ENCODE results near the gene CANT1. TPM values are rescaled to one million over a fixed set of nuclear protein-coding genes. Genes with fewer than 3 reads are reported as not detected.
A peak's percentile ranks its signal among the peaks of the same experiment; 100 is the strongest.

Gene CANT1
- total RNA-seq, 5 donors from 2014 or later (not counting 1 experiment from before 2014, with no cell fraction given) = 46.2 to 63.1 (median 57.7) TPM

- H3K9me3 Mint-ChIP-seq = no peaks in the 10 kb centered on the region
- H3K27me3 Mint-ChIP-seq = no peaks in the 10 kb centered on the region
- ATAC-seq (replicated peaks in 1 of 4) = no peak
- Histone ChIP-seq H3K27ac (ENCODE audit: low read length) (no peak overlapping the region), H3K4me3 (ENCODE audit: control insufficient read depth in 1 of 2, extremely low read depth in 1 of 2, low read length in 1 of 2) (no peak overlapping the region), H3K36me3 (ENCODE audit: control insufficient read depth in 2 of 2, extremely low read depth in 1 of 2, insufficient read depth in 1 of 2, low read length in 1 of 2) (peaks cover 0 to 37% of the 10 kb centered on the region in 2 donors), H3K27me3 (replicated peaks in 1 of 2; ENCODE audit: control insufficient read depth in 2 of 2, extremely low read depth in 1 of 2, insufficient read depth in 2 of 2, low read length in 1 of 2) (no peaks in the 10 kb centered on the region), H3K9me3 (no peaks in the 10 kb centered on the region), H3K4me1 (ENCODE audit: control insufficient read depth in 1 of 2, extremely low read depth in 1 of 2, insufficient read depth in 2 of 2, low read length in 2 of 2) (peaks cover 14 to 29% of the 10 kb centered on the region in 2 experiments)
- WGBS (ENCODE audit: insufficient coverage) = 78% methylated on average over 1 of the region's 14 CpGs
- no peak for DNase-seq
- peaks cover 16% of the 10 kb centered on the region for H3K36me3 Mint-ChIP-seq
- ChIA-PET POLR2A (interaction anchor here in 1 of 2 donors (0.6 kb wide), 1 partner anchor 731 kb away, joined by 5 read pairs; no protein-coding TSS in a partner anchor), CTCF (interaction anchor here in 1 of 2 donors (0.7 kb wide), 1 partner anchor 11 kb away, joined by 8 read pairs; no protein-coding TSS in a partner anchor)
- H3K4me3 Mint-ChIP-seq = no peak overlapping the region
- peaks cover 36 to 47% (median 41%) of the 10 kb centered on the region in 3 donors for H3K4me1 Mint-ChIP-seq
- peak overlapping the region in 1 of 2 donors; percentile 52 for H3K27ac Mint-ChIP-seq
Observed at GRCh38 chr17:79002291-79002690, 7.3 kb downstream of the CANT1 start.

GRCh38 chr17:79001190-79002020 is 8.2 kb downstream of the CANT1 start:
- Mint-ChIP-seq H3K27me3 (no peaks in the 10 kb centered on the region), H3K36me3 (peaks cover 24% of the 10 kb centered on the region), H3K4me1 (peaks cover 27 to 38% (median 33%) of the 10 kb centered on the region in 3 donors), H3K4me3 (no peak overlapping the region), H3K9me3 (no peaks in the 10 kb centered on the region), H3K27ac (peak overlapping the region in 1 of 2 donors; percentile 39)
- Histone ChIP-seq H3K4me3 (ENCODE audit: control insufficient read depth in 1 of 2, extremely low read depth in 1 of 2, low read length in 1 of 2) (no peak overlapping the region), H3K36me3 (ENCODE audit: control insufficient read depth in 2 of 2, extremely low read depth in 1 of 2, insufficient read depth in 1 of 2, low read length in 1 of 2) (peaks cover 0 to 46% of the 10 kb centered on the region in 2 donors), H3K27ac (ENCODE audit: low read length) (no peak overlapping the region), H3K4me1 (ENCODE audit: control insufficient read depth in 1 of 2, extremely low read depth in 1 of 2, insufficient read depth in 2 of 2, low read length in 2 of 2) (peaks cover 12 to 21% of the 10 kb centered on the region in 2 experiments), H3K9me3 (no peaks in the 10 kb centered on the region), H3K27me3 (replicated peaks in 1 of 2; ENCODE audit: control insufficient read depth in 2 of 2, extremely low read depth in 1 of 2, insufficient read depth in 2 of 2, low read length in 1 of 2) (no peaks in the 10 kb centered on the region)
- WGBS (ENCODE audit: insufficient coverage) = 97% methylated on average over 16 of the region's 19 CpGs
- ATAC-seq (replicated peaks in 1 of 4) (no peak), DNase-seq (no peak)
- ChIA-PET CTCF (interaction anchor here in 1 of 2 donors (0.7 kb wide), 1 partner anchor 10 kb away, joined by 8 read pairs; no protein-coding TSS in a partner anchor), POLR2A (interaction anchor here in 1 of 2 donors (0.6 kb wide), 1 partner anchor 732 kb away, joined by 5 read pairs; no protein-coding TSS in a partner anchor)

- ChIA-PET POLR2A (no interaction called here), CTCF (no interaction called here)
- H3K27ac ChIP-seq (ENCODE audit: low read length) = no peak overlapping the region
- WGBS (ENCODE audit: insufficient coverage) = 96% methylated on average over 24 of the region's 25 CpGs
- Mint-ChIP-seq H3K36me3 (peaks cover 27% of the 10 kb centered on the region), H3K27ac (no peak overlapping the region), H3K27me3 (no peaks in the 10 kb centered on the region), H3K4me3 (no peak overlapping the region), H3K4me1 (peaks cover 19 to 30% (median 24%) of the 10 kb centered on the region in 3 donors), H3K9me3 (no peaks in the 10 kb centered on the region)
- ATAC-seq (replicated peaks in 1 of 4) (no peak), DNase-seq (no peak)
- no peaks in the 10 kb centered on the region for H3K9me3 ChIP-seq
- peaks cover 6 to 13% of the 10 kb centered on the region in 2 experiments for H3K4me1 ChIP-seq (ENCODE audit: control insufficient read depth in 1 of 2, extremely low read depth in 1 of 2, insufficient read depth in 2 of 2, low read length in 2 of 2)
- peaks cover 0 to 54% of the 10 kb centered on the region in 2 donors for H3K36me3 ChIP-seq (ENCODE audit: control insufficient read depth in 2 of 2, extremely low read depth in 1 of 2, insufficient read depth in 1 of 2, low read length in 1 of 2)
- no peaks in the 10 kb centered on the region for H3K27me3 ChIP-seq (replicated peaks in 1 of 2; ENCODE audit: control insufficient read depth in 2 of 2, extremely low read depth in 1 of 2, insufficient read depth in 2 of 2, low read length in 1 of 2)
- H3K4me3 ChIP-seq (ENCODE audit: control insufficient read depth in 1 of 2, extremely low read depth in 1 of 2, low read length in 1 of 2) = no peak overlapping the region
Observed at GRCh38 chr17:79000396-79001189, 9.0 kb downstream of the CANT1 start.

DNA sequence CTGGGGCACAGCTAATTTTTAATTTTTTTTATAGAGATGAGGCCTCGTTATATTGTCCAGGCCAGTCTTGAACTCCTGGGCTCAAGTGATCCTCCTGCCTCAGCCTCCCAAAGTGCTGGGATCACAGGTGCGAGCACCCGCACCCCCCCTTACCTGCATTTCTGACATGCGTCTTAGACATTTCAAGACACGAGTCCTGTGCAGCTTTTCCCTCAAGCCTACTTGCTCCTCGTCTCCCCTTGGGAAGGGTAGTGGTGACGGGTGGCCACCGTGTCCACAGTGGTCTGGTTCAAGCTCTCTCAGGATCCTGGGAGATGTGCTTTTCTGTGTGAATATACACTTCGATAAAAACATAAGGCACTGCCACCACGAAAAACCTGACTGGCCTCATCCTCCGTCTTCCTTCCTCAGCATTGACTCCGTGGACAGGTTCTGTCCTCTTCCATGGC is 9.6 kb downstream of the CANT1 start:
- Mint-ChIP-seq H3K4me3 (no peak overlapping the region), H3K27ac (no peak overlapping the region), H3K9me3 (no peaks in the 10 kb centered on the region), H3K4me1 (peaks cover 14 to 24% (median 19%) of the 10 kb centered on the region in 3 donors), H3K27me3 (no peaks in the 10 kb centered on the region), H3K36me3 (peaks cover 31% of the 10 kb centered on the region)
- no peak for DNase-seq
- Histone ChIP-seq H3K27ac (ENCODE audit: low read length) (no peak overlapping the region), H3K9me3 (no peaks in the 10 kb centered on the region), H3K36me3 (ENCODE audit: control insufficient read depth in 2 of 2, extremely low read depth in 1 of 2, insufficient read depth in 1 of 2, low read length in 1 of 2) (peaks cover 0 to 56% of the 10 kb centered on the region in 2 donors), H3K4me1 (ENCODE audit: control insufficient read depth in 1 of 2, extremely low read depth in 1 of 2, insufficient read depth in 2 of 2, low read length in 2 of 2) (peaks cover 0 to 7% of the 10 kb centered on the region in 2 experiments), H3K27me3 (replicated peaks in 1 of 2; ENCODE audit: control insufficient read depth in 2 of 2, extremely low read depth in 1 of 2, insufficient read depth in 2 of 2, low read length in 1 of 2) (no peaks in the 10 kb centered on the region), H3K4me3 (ENCODE audit: control insufficient read depth in 1 of 2, extremely low read depth in 1 of 2, low read length in 1 of 2) (no peak overlapping the region)
- CTCF ChIA-PET = no interaction called here
- WGBS (ENCODE audit: insufficient coverage) = 100% methylated on average over 5 of the region's 12 CpGs
- POLR2A ChIA-PET = no interaction called here
- ATAC-seq (replicated peaks in 1 of 4) = no peak

- Histone ChIP-seq H3K27ac (ENCODE audit: low read length) (no peak overlapping the region), H3K36me3 (ENCODE audit: control insufficient read depth in 2 of 2, extremely low read depth in 1 of 2, insufficient read depth in 1 of 2, low read length in 1 of 2) (peaks cover 0 to 63% of the 10 kb centered on the region in 2 donors), H3K9me3 (no peaks in the 10 kb centered on the region), H3K4me3 (ENCODE audit: control insufficient read depth in 1 of 2, extremely low read depth in 1 of 2, low read length in 1 of 2) (no peak overlapping the region), H3K27me3 (replicated peaks in 1 of 2; ENCODE audit: control insufficient read depth in 2 of 2, extremely low read depth in 1 of 2, insufficient read depth in 2 of 2, low read length in 1 of 2) (no peaks in the 10 kb centered on the region), H3K4me1 (ENCODE audit: control insufficient read depth in 1 of 2, extremely low read depth in 1 of 2, insufficient read depth in 2 of 2, low read length in 2 of 2) (peaks cover 0 to 7% of the 10 kb centered on the region in 2 experiments)
- no peaks in the 10 kb centered on the region for H3K9me3 Mint-ChIP-seq
- WGBS (ENCODE audit: insufficient coverage) = 92% methylated on average over 13 of the region's 17 CpGs
- ChIA-PET CTCF (no interaction called here), POLR2A (no interaction called here)
- H3K27ac Mint-ChIP-seq = no peak overlapping the region
- no peaks in the 10 kb centered on the region for H3K27me3 Mint-ChIP-seq
- ATAC-seq (replicated peaks in 1 of 4) = no peak
- no peak for DNase-seq
- peaks cover 14 to 24% (median 19%) of the 10 kb centered on the region in 3 donors for H3K4me1 Mint-ChIP-seq
- no peak overlapping the region for H3K4me3 Mint-ChIP-seq
- peaks cover 32% of the 10 kb centered on the region for H3K36me3 Mint-ChIP-seq
Observed at GRCh38 chr17:78999056-78999768, 10.4 kb downstream of the CANT1 start.
